GM12873 (cell line): ENCODE results near the gene TEX48.

Experiments used
- TF ChIP-seq, protein P1 (sequence below): IDR thresholded peaks from 2 replicates; pipeline ENCODE4 v1.5.1; 2012; ENCODE audit warnings: low read depth, mild to moderate bottlenecking, moderate library complexity, low read length, control low read depth; ENCODE audit not compliant: insufficient read depth; ENCODE audit errors: missing control alignments

TEX48 gene

DNA sequence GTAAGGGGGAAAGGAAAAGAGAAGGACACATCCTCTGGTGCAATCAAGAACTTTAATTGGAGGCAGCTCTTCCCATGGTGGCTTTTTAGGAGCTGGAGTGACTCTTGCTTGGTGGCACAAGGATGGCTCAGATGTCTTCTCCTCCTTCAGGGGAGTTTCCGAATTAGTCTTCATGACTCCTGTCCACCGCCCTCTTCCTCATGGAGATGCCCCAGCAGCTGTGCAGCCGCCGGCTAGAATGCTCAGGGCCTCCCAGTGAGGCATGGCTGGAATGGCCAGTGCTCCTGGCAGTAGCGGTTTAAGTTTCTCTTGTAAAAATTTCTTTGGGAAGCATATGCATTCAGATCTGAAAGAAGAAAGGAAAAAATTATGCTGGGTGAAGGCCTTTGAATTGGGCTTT, 15.6 kb downstream of the TEX48 start:
- TF ChIP-seq, protein P1, sequence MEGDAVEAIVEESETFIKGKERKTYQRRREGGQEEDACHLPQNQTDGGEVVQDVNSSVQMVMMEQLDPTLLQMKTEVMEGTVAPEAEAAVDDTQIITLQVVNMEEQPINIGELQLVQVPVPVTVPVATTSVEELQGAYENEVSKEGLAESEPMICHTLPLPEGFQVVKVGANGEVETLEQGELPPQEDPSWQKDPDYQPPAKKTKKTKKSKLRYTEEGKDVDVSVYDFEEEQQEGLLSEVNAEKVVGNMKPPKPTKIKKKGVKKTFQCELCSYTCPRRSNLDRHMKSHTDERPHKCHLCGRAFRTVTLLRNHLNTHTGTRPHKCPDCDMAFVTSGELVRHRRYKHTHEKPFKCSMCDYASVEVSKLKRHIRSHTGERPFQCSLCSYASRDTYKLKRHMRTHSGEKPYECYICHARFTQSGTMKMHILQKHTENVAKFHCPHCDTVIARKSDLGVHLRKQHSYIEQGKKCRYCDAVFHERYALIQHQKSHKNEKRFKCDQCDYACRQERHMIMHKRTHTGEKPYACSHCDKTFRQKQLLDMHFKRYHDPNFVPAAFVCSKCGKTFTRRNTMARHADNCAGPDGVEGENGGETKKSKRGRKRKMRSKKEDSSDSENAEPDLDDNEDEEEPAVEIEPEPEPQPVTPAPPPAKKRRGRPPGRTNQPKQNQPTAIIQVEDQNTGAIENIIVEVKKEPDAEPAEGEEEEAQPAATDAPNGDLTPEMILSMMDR: no peak

DNA sequence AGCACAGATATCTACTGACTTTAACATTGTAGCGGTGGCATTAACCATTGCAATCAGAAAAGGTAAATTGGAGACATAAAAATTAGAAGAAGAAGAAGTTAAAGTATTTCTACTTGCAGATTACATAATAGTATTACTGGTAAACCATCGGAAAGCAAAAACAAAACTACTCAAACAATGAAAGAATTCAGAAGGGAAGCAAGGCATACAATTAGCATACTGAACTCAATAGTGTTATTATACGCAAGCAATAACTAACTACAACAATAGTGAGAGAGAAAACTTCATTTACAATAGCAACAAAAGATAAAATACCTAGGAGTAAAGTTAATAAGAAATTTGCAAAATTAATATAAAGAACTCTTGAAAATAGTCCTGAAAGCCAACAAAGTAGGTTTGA, 17.8 kb downstream of the TEX48 start:
- TF ChIP-seq, protein P1: no peak

DNA sequence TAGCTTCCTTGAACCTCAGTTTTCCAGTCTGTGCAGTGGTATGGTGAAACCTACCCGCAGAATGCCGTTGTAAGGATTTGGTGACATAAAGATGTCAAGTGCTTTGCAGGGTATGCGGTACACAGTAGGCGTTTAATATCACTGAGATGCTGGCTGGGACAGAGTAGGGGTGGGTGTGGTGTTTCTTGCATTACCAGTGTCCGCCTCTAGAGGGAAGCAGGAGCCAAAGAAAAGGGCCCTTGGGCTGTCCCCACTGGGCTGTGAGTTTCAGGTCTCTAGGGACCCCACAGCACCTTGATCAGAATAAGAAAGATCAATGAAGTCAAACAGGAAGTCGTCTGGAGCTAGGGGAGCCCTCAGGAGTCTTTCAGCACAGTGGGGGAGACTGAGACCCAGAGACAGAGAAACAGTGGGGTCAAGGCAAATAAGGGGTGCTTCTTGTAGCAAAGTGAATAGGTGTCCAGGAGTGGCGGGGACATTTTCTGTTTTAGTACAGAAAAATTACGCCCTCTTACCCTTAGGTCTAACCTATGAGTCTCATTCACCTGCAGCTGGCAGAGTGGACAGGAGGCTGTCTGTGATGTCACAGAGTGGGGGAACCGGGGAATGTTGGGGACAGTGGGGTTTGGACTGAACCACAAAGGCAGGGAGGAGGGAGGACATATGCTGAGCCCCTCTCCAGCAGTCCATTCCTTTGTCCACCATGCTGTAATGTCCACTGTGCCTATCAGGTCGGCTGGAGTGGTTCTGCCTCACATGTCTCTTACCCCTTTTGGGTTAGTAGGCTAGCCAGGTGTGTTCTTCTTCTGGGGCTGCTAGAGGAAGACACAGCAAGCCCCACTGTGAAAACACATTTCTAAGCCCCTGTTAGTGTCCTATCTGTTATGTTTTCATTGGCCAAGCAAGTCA, 19.7 kb downstream of the TEX48 start:
- TF ChIP-seq, protein P1: peak; percentile 90

DNA sequence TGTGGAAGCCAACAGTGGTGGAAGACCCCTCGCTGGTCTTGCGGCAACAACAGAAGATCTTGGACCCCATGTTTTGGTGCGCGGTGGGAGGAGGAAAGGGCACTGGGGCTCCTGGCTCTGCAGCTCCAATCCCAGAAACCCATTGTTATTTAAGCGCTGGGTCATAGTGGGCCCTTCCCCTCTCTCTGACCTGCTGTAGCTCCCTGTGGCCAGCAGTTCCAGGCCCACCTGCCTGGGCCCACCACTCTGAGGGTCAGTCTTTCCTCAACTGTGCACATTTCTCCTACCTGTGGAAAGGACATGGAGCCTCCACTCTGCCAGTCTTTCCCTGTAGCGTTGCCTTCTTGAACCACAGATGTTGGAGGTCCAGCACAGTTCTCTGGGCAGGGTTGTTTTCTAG, 24.3 kb downstream of the TEX48 start, which contains the start of gene TEX53:
TSS of gene TEX53 (minus strand) at position 101 of the 400 bp plus-strand sequence. CDS start at position 70, 31 bp downstream.
- TF ChIP-seq, protein P1: no peak

DNA sequence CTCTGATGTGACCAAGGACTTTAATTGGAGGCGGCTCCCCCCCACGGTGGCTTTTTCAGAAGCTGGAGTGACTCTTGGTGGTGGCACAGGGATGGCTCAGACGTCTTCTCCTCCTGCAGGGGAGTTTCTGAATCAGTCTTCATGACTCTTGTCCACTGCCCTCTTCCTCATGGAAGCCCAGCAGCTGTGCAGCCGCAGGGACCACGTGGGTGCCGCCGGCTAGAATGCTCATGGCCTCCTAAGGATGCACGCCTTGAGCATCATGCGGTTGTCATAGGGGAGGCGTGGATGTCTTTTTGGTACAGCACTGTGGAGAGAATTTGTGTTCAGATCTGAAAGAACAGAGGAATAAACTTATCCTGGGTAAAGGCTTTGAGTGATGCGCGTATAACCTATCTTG, 25.7 kb downstream of the TEX48 start:
- TF ChIP-seq, protein P1: no peak

DNA sequence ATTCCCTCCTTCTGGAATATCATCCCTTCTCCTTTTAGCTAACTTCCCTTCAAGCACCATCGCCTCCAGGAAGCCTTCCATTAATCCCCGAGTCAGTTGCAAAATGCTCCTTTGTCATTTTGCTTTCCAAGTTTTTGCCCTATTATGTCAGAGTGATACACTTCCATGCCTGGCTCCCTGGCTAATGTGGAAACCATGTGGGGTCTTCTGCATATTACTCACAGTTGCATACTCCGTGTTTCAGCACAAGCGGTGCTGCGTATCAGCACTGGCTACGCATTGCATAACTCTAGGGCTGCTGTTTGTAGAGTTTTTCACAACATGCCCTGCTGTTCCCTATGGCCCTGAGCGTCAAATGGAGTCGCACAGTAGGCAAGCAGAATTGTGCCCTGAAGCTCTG, 26.3 kb downstream of the TEX48 start:
- TF ChIP-seq, protein P1: no peak

DNA sequence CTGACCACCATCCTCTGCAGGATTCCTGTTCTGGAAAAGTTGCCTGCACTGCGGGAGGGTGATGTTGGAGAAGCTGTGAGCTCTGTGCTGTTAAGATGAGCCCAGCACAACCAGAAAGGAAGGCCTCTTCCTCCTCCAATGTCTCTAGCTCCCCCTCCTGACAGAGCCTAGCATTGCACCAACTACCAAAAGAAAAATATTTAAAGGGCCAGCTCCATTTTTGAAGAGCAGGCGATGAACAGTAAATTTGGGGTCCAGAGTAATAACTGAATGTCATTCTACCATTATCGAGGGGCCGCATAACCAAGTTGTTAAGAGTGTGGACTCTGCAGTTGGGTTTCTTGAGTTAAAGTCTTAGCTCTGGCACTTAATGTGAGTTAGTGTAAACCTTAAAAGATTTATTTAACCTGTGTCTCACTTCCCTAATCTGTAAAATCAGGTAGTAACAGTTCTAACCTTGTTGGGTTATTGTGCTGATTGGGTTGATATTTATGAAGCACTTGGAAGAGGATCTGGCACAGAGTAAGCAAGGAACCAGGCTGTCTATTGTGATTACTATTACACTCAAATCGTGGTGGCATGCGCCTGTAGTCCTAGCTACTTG, 28.3 kb downstream of the TEX48 start:
- TF ChIP-seq, protein P1: peak; percentile 93
